Stomach (tissue), 9 donors: ENCODE measurements around the gene EEF1AKMT1. TPM values are rescaled to one million over a fixed set of nuclear protein-coding genes. Genes with fewer than 3 reads are reported as not detected.

Experiments used
- DNase-seq, 2 donors: peaks; one replicate each; pipeline versions ENCODE4 v3.0.0 to v3.0.0-alpha.2; 2013 to 2019
- H3K27ac ChIP-seq, 5 donors: fragments of 200-600 bp in 4 of 5; sonication (generic) in 4 of 5; one replicate each; pipeline ENCODE4 v1.5.1; 2013 to 2019; ENCODE audit warnings: mild to moderate bottlenecking in 1 of 5, moderate library complexity in 1 of 5
- H3K27me3 ChIP-seq, 3 donors: fragments of 200-600 bp; sonication (generic); one replicate each; pipeline ENCODE4 v1.5.1; 2017 to 2019; ENCODE audit warnings: mixed run types in 1 of 3
- H3K36me3 ChIP-seq, 4 donors: fragments of 200-600 bp; sonication (generic); 1 replicate in 3 of 4; 2 replicates in 1 of 4; pipeline ENCODE4 v1.5.1; 2016 to 2019
- H3K4me1 ChIP-seq, 4 donors: fragments of 200-600 bp; sonication (generic); one replicate each; pipeline ENCODE4 v1.5.1; 2016 to 2019
- H3K4me3 ChIP-seq, 4 donors: fragments of 200-600 bp; sonication (generic) in 3 of 4; one replicate each; pipeline ENCODE4 v1.5.1; 2016 to 2019; ENCODE audit warnings: mild to moderate bottlenecking in 1 of 4
- H3K9me3 ChIP-seq, 4 donors: fragments of 200-600 bp; sonication (generic); one replicate each; pipeline ENCODE4 v1.5.1; 2016 to 2019
- EP300 ChIP-seq: sonication (generic); formaldehyde crosslinking; IDR thresholded peaks from one replicate; pipeline ENCODE4 v1.6.1; 2017; ENCODE audit warnings: antibody characterized with exemption
- POLR2A ChIP-seq, 4 donors: fragments of 450-650 bp; IDR thresholded peaks; one replicate each; pipeline ENCODE4 v1.6.1; 2016; ENCODE audit warnings: antibody characterized with exemption in 4 of 4, control low read depth in 2 of 4, mild to moderate bottlenecking in 1 of 4, moderate library complexity in 1 of 4
- POLR2AphosphoS5 ChIP-seq, 3 donors: sonication (generic); formaldehyde crosslinking; IDR thresholded peaks; one replicate each; pipeline ENCODE4 v1.6.1; 2016; ENCODE audit warnings: antibody characterized with exemption in 3 of 3
- WGBS, 5 donors: extraction: QIAGEN DNeasy Blood & Tissue Kit in 3 of 5; methylation state at CpG; one replicate each; pipeline versions ENCODE4 v1.1.5 to v1.1.7; 2013 to 2018; 5-methylcytosine and 5-hydroxymethylcytosine counted together
- intact Hi-C: fragments of 100-400 bp; cut with DNase I; formaldehyde crosslinking; loops from one replicate; pipeline ENCODE4 v1.15.1; 2023; ENCODE audit warnings: low total_unique reads
- polyA plus RNA-seq, 3 donors: library from polyadenylated mRNA; stranded (reverse); fragments of 200-250 nt; gene quantifications; one replicate each; pipeline ENCODE4 v1.2.3, GENCODE V29; 2013
- total RNA-seq, 5 donors: library from RNA; depleted of rRNA; stranded (reverse); fragments of >200 nt; gene quantifications; one replicate each; pipeline versions ENCODE4 v1.1.0 to v1.2.3, GENCODE V29; 2014 to 2016
- TF ChIP-seq, protein P1 (sequence below), 7 experiments: fragments of 450-650 bp in 4 of 7; fragments of 200-600 bp in 3 of 7; sonication (generic) in 3 of 7; IDR thresholded peaks; one replicate each; pipeline ENCODE4 v1.5.1; 2016 to 2019; ENCODE audit warnings: antibody characterized with exemption in 7 of 7, control low read depth in 2 of 7, mild to moderate bottlenecking in 1 of 7
- donor health status: healthy with polysubstance abuse.
- donor health status: Bipolar disorder and iron deficiency.
- donor health status: healthy.

Gene EEF1AKMT1
- total and polyA plus RNA-seq, 8 donors, result 3.1 to 14.1 (median 7.2) TPM; not detected in 1

DNA sequence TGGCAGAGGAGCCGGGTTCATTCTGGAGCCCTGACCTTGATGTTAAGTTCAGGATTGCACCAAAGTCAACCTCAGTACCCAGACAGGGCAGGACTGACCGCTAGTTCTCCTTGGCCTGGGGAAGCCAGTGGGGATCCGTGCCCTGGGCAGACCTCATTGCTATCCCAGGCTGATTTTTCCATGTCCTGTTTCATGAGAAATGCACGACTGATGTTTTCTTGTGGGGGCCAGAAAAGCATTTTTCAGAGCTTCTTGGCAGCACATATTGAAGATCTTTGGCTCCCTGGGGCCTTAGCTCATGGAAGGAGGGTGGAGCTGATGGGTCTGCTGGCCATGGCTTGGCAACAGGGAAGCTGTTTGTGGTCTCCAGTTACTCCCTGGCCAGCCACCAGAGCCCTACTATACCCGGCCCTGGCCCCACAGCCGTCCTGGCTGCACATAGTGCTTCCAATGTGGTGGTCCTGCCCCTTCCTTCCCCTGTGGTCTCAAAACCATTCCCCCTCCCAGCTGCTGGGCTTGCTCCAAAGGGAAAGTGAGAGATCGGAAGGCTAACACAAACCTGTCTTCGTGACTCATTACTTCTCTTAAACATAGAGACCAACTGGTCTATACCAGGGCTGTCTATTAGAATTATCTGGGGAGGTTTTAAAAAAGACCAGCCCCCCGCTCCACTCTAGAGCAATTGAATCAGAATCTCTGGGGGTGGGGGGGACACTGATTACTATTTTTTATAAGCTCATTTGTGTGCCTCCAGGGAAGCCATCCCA is 59.0 kb downstream of the EEF1AKMT1 start:
- peaks cover 0 to 18% (median 0%) of the 10 kb centered on the region in 3 donors for H3K27me3 ChIP-seq
- H3K4me1 ChIP-seq, result peaks cover 8 to 31% (median 20%) of the 10 kb centered on the region in 4 donors
- DNase-seq, result peak in 1 of 2 donors; percentile 85
- H3K36me3 ChIP-seq, result no peaks in the 10 kb centered on the region
- no peak overlapping the region for H3K4me3 ChIP-seq
- no peaks in the 10 kb centered on the region for H3K9me3 ChIP-seq
- intact Hi-C loops, result loop anchor here (5.0 to 10.0 kb wide), 2 partner anchors 60 to 213 kb away; partner anchors contain the start of gene EEF1AKMT1
- H3K27ac ChIP-seq, result peak overlapping the region in 3 of 5 donors; percentile 46 to 68 (median 67)
- TF ChIP-seq, protein P1, sequence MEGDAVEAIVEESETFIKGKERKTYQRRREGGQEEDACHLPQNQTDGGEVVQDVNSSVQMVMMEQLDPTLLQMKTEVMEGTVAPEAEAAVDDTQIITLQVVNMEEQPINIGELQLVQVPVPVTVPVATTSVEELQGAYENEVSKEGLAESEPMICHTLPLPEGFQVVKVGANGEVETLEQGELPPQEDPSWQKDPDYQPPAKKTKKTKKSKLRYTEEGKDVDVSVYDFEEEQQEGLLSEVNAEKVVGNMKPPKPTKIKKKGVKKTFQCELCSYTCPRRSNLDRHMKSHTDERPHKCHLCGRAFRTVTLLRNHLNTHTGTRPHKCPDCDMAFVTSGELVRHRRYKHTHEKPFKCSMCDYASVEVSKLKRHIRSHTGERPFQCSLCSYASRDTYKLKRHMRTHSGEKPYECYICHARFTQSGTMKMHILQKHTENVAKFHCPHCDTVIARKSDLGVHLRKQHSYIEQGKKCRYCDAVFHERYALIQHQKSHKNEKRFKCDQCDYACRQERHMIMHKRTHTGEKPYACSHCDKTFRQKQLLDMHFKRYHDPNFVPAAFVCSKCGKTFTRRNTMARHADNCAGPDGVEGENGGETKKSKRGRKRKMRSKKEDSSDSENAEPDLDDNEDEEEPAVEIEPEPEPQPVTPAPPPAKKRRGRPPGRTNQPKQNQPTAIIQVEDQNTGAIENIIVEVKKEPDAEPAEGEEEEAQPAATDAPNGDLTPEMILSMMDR (IDR thresholded peaks at IDR 0.05), result no peak
- no peak for TF ChIP-seq POLR2A (IDR thresholded peaks at IDR 0.05)
- no peak for TF ChIP-seq EP300
- 43 to 64% (median 58%) methylated on average over 6 to 9 of the region's 9 CpGs for WGBS, 5 donors

DNA sequence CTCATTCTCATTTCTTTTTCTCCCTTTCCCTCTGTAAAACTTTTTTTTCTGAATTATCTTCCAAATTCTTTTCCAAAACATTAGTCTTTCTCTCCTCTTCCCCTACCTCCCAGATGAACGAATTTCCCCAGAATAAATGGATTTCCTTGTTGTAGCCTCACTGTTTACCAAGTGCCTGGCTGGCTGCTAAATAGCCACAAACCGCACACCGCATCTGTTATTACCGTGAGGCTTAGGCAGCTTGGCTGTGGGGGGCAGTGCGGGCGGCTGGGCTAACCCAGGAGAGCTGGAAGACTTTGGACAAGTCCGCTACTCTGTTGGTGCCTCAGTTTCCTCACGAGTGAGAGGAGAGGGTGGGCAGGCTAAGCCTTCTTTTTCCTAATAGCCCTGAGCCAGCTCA is 59.6 kb downstream of the EEF1AKMT1 start:
- peak overlapping the region in 3 of 5 donors; percentile 46 to 68 (median 67) for H3K27ac ChIP-seq
- DNase-seq, result no peak
- H3K4me3 ChIP-seq, result no peak overlapping the region
- no peak for TF ChIP-seq EP300
- TF ChIP-seq, protein P1 (IDR thresholded peaks at IDR 0.05), result no peak
- no peak for TF ChIP-seq POLR2A (IDR thresholded peaks at IDR 0.05)
- TF ChIP-seq POLR2AphosphoS5 (IDR thresholded peaks at IDR 0.05), result no peak
- intact Hi-C loops, result loop anchor here (5.0 to 10.0 kb wide), 2 partner anchors 61 to 213 kb away; partner anchors contain the start of gene EEF1AKMT1
- 47 to 65% (median 61%) methylated on average over 7 to 8 of the region's 8 CpGs for WGBS, 5 donors
- peaks cover 8 to 31% (median 20%) of the 10 kb centered on the region in 4 donors for H3K4me1 ChIP-seq
- H3K36me3 ChIP-seq, result no peaks in the 10 kb centered on the region
- no peaks in the 10 kb centered on the region for H3K9me3 ChIP-seq
- peaks cover 0 to 16% (median 0%) of the 10 kb centered on the region in 3 donors for H3K27me3 ChIP-seq

DNA sequence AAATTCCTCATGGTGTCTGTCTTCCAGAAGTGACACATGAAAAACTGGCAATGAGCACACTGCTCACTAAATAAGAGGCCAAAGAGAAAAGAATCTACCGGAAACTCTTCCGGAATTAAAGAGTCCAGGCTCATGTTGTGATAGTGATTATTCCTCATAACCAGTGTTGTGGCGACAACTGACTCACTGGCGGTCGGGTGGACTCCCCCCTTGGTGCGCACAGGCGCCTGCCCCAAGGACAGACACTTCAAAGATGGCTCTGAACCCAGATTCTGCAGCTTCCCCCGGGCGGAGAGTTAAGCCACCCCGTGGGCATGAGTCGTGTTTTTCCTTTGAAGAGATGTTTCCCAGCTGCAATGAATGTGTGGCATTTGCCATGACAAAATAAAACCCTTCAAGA is 60.0 kb downstream of the EEF1AKMT1 start:
- peak in 1 of 2 donors; percentile 35 for DNase-seq
- H3K4me3 ChIP-seq, result no peak overlapping the region
- 64 to 78% (median 66%) methylated on average over 11 of the region's 11 CpGs for WGBS, 5 donors
- no peaks in the 10 kb centered on the region for H3K9me3 ChIP-seq
- H3K4me1 ChIP-seq, result peaks cover 8 to 31% (median 20%) of the 10 kb centered on the region in 4 donors
- peaks cover 0 to 12% (median 0%) of the 10 kb centered on the region in 3 donors for H3K27me3 ChIP-seq
- TF ChIP-seq, protein P1 (IDR thresholded peaks at IDR 0.05), result no peak
- TF ChIP-seq POLR2AphosphoS5 (IDR thresholded peaks at IDR 0.05) (no peak), EP300 (no peak), POLR2A (IDR thresholded peaks at IDR 0.05) (no peak)
- intact Hi-C loops, result loop anchor here (5.0 to 10.0 kb wide), 2 partner anchors 61 to 214 kb away; partner anchors contain the start of gene EEF1AKMT1
- no peaks in the 10 kb centered on the region for H3K36me3 ChIP-seq
- H3K27ac ChIP-seq, result peak overlapping the region in 2 of 5 donors; percentile 67 to 68

DNA sequence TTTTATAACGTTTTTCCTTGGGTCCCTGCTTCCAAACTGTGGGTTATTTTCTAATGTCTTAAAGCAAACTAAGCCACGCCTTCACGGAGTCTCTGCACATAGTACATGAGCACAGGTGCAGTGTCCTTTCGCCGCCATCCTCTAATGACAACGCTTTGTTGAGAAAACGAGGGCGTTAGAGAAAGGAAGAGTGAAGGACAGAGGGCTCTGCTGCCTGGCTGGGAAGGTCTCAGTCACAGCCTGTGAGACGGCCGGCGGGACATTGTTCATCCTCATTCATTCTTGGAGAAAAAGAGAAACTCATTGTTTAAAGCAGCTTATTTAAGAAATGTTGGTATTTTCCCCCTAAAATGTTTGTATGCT is 60.8 kb downstream of the EEF1AKMT1 start:
- Histone ChIP-seq H3K4me1 (peaks cover 8 to 31% (median 20%) of the 10 kb centered on the region in 4 donors), H3K36me3 (no peaks in the 10 kb centered on the region), H3K27me3 (peaks cover 0 to 11% (median 0%) of the 10 kb centered on the region in 3 donors), H3K9me3 (no peaks in the 10 kb centered on the region), H3K4me3 (peak overlapping the region; percentile 23 to 29 (median 27)), H3K27ac (peak overlapping the region in 2 of 5 donors; percentile 67 to 68)
- TF ChIP-seq, protein P1 (IDR thresholded peaks at IDR 0.05), result no peak
- TF ChIP-seq POLR2A (IDR thresholded peaks at IDR 0.05), result no peak
- no peak for TF ChIP-seq POLR2AphosphoS5 (IDR thresholded peaks at IDR 0.05)
- TF ChIP-seq EP300, result no peak
- whole genome bisulfite sequencing, 5 donors, result 27 to 43% (median 28%) methylated on average over 11 of the region's 11 CpGs
- DNase-seq, result no peak
- intact Hi-C loops, result loop anchor here (5.0 to 10.0 kb wide), 2 partner anchors 62 to 214 kb away; partner anchors contain the start of gene EEF1AKMT1
